ENCODE results near the gene FRMD8.

FRMD8 gene

GRCh38 chr11:65425971-65426838, 39.8 kb downstream of the FRMD8 start:
- peak in 1 of 3 experiments; percentile 60 for DNase-seq

- DNase-seq, result no peak
These were observed 40.6 kb downstream of the FRMD8 start for GRCh38 chr11:65426839-65427690.

- peak in 2 of 3 experiments; percentile 45 to 47 for DNase-seq
These were observed 41.5 kb downstream of the FRMD8 start for GRCh38 chr11:65427691-65428577.

GRCh38 chr11:65428578-65429067, 42.2 kb downstream of the FRMD8 start:
- DNase-seq, result no peak

GRCh38 chr11:65429068-65429681, 42.7 kb downstream of the FRMD8 start:
- DNase-seq, result peak in 1 of 3 experiments; percentile 40

GRCh38 chr11:65429724-65430405, 43.4 kb downstream of the FRMD8 start:
- DNase-seq, result peak in 2 of 3 experiments; percentile 12 to 52

- DNase-seq, result no peak
These were observed 44.2 kb downstream of the FRMD8 start for GRCh38 chr11:65430406-65431217.

- DNase-seq, result no peak
These were observed 45.1 kb downstream of the FRMD8 start for GRCh38 chr11:65431451-65432099.

- DNase-seq, result no peak
These were observed 45.7 kb downstream of the FRMD8 start for GRCh38 chr11:65432100-65432650.

- DNase-seq, result peak in 1 of 3 experiments; percentile 73
These were observed 46.5 kb downstream of the FRMD8 start for GRCh38 chr11:65432686-65433582.

GRCh38 chr11:65433657-65434056, 47.2 kb downstream of the FRMD8 start:
- DNase-seq, result no peak

- no peak for DNase-seq
These were observed 47.7 kb downstream of the FRMD8 start for GRCh38 chr11:65434057-65434666.

- peak in 2 of 3 experiments; percentile 56 to 87 for DNase-seq
These were observed 48.4 kb downstream of the FRMD8 start for GRCh38 chr11:65434667-65435410.

- no peak for DNase-seq
These were observed 49.0 kb downstream of the FRMD8 start for GRCh38 chr11:65435411-65435931.

GRCh38 chr11:65435981-65436411, 49.6 kb downstream of the FRMD8 start:
- DNase-seq, result no peak

GRCh38 chr11:65436412-65437032, 50.1 kb downstream of the FRMD8 start:
- DNase-seq, result no peak
